ENCODE results near the gene CYTH2. TPM values are rescaled to one million over a fixed set of nuclear protein-coding genes. Genes with fewer than 3 reads are reported as not detected.
A peak's percentile ranks its signal among the peaks of the same experiment; 100 is the strongest.

The CYTH2 gene
- polyA plus RNA-seq, 3 donors: 21.3 to 48.2 (median 21.7) TPM

GRCh38 chr19:48424694-48425219 lies 44.4 kb upstream of the CYTH2 start:
- Histone ChIP-seq H3K4me2 (replicated peaks; ENCODE audit: extremely low read depth, low read length, poor library complexity, severe bottlenecking) (peak overlapping the region; percentile 72), H4K20me1 (ENCODE audit: insufficient read depth, low read length) (no peaks in the 10 kb centered on the region), H3K27me3 (ENCODE audit: control insufficient read depth in 2 of 2, insufficient read depth in 2 of 2, low read length in 2 of 2) (no peaks in the 10 kb centered on the region), H3K9me3 (replicated peaks in 1 of 2; ENCODE audit: control insufficient read depth in 1 of 2, insufficient read depth in 1 of 2, low read length in 2 of 2) (no peaks in the 10 kb centered on the region), H3K27ac (ENCODE audit: low read depth in 1 of 2, low read length in 2 of 2) (peak overlapping the region; percentile 52 to 75), H3K79me2 (ENCODE audit: insufficient read depth, low read length) (no peaks in the 10 kb centered on the region), H3K4me1 (ENCODE audit: control insufficient read depth in 1 of 2, insufficient read depth in 2 of 2, low read length in 2 of 2) (peaks cover 13% of the 10 kb centered on the region in 2 donors), H3K9ac (ENCODE audit: insufficient read depth, low read length, poor library complexity, severe bottlenecking) (peak overlapping the region; percentile 29), H3K36me3 (replicated peaks in 1 of 2; ENCODE audit: control insufficient read depth in 1 of 2, insufficient read depth in 2 of 2, low read length in 2 of 2) (no peaks in the 10 kb centered on the region), H3K4me3 (replicated peaks in 1 of 3; ENCODE audit: low read depth in 2 of 3, low read length in 3 of 3) (peak overlapping the region; percentile 23 to 70 (median 31)), H2AFZ (ENCODE audit: insufficient read depth, low read depth, low read length, poor library complexity, severe bottlenecking) (peak overlapping the region; percentile 59)
- intact Hi-C loops (cut with micrococcal nuclease): no loop called here
- peak overlapping the region; percentile 59 to 88 for H3K4me3 Mint-ChIP-seq
- peaks cover 13% of the 10 kb centered on the region for H3K4me1 Mint-ChIP-seq
- H3K36me3 Mint-ChIP-seq: peaks cover 0 to under 1% of the 10 kb centered on the region in 2 donors
- 2% methylated on average over 7 of the region's 8 CpGs for WGBS (ENCODE audit: insufficient coverage)
- peak; percentile 46 to 86 (median 68) for DNase-seq
- peak overlapping the region; percentile 74 to 96 (median 88) for H3K27ac Mint-ChIP-seq
- peaks cover 0 to 1% (median 0%) of the 10 kb centered on the region in 7 donors for H3K9me3 Mint-ChIP-seq
- peaks cover 0 to 3% (median 2%) of the 10 kb centered on the region in 3 donors for H3K27me3 Mint-ChIP-seq (ENCODE audit: low read depth in 3 of 3)
- no peak for TF ChIP-seq CTCF (IDR thresholded peaks at IDR 0.05)

- no peak for TF ChIP-seq CTCF (IDR thresholded peaks at IDR 0.05)
- Histone ChIP-seq H3K9me3 (replicated peaks in 1 of 2; ENCODE audit: control insufficient read depth in 1 of 2, insufficient read depth in 1 of 2, low read length in 2 of 2) (no peaks in the 10 kb centered on the region), H3K36me3 (replicated peaks in 1 of 2; ENCODE audit: control insufficient read depth in 1 of 2, insufficient read depth in 2 of 2, low read length in 2 of 2) (no peaks in the 10 kb centered on the region), H3K9ac (ENCODE audit: insufficient read depth, low read length, poor library complexity, severe bottlenecking) (no peak overlapping the region), H3K27me3 (ENCODE audit: control insufficient read depth in 2 of 2, insufficient read depth in 2 of 2, low read length in 2 of 2) (no peaks in the 10 kb centered on the region), H3K79me2 (ENCODE audit: insufficient read depth, low read length) (no peaks in the 10 kb centered on the region), H3K4me2 (replicated peaks; ENCODE audit: extremely low read depth, low read length, poor library complexity, severe bottlenecking) (no peak overlapping the region), H2AFZ (ENCODE audit: insufficient read depth, low read depth, low read length, poor library complexity, severe bottlenecking) (no peak overlapping the region), H3K4me1 (ENCODE audit: control insufficient read depth in 1 of 2, insufficient read depth in 2 of 2, low read length in 2 of 2) (peaks cover 13% of the 10 kb centered on the region in 2 donors), H4K20me1 (ENCODE audit: insufficient read depth, low read length) (no peaks in the 10 kb centered on the region), H3K27ac (ENCODE audit: low read depth in 1 of 2, low read length in 2 of 2) (no peak overlapping the region), H3K4me3 (replicated peaks in 1 of 3; ENCODE audit: low read depth in 2 of 3, low read length in 3 of 3) (no peak overlapping the region)
- H3K4me1 Mint-ChIP-seq: peaks cover 15% of the 10 kb centered on the region
- H3K9me3 Mint-ChIP-seq: peaks cover 0 to 1% (median 0%) of the 10 kb centered on the region in 7 donors
- no peak overlapping the region for H3K4me3 Mint-ChIP-seq
- H3K27me3 Mint-ChIP-seq (ENCODE audit: low read depth in 3 of 3): peaks cover 1 to 3% (median 2%) of the 10 kb centered on the region in 3 donors
- DNase-seq: peak in 1 of 3 donors; percentile 16
- no CpG with 5 or more reads among the region's 1 CpG for WGBS (ENCODE audit: insufficient coverage)
- intact Hi-C loops (cut with micrococcal nuclease): no loop called here
- H3K27ac Mint-ChIP-seq: no peak overlapping the region
- peaks cover 0 to 2% of the 10 kb centered on the region in 2 donors for H3K36me3 Mint-ChIP-seq
These were observed 40.5 kb upstream of the CYTH2 start for GRCh38 chr19:48428670-48429069.
